ENCODE results near the gene IRF2BP1.
A peak's percentile ranks its signal among the peaks of the same experiment; 100 is the strongest.

Gene IRF2BP1

DNA sequence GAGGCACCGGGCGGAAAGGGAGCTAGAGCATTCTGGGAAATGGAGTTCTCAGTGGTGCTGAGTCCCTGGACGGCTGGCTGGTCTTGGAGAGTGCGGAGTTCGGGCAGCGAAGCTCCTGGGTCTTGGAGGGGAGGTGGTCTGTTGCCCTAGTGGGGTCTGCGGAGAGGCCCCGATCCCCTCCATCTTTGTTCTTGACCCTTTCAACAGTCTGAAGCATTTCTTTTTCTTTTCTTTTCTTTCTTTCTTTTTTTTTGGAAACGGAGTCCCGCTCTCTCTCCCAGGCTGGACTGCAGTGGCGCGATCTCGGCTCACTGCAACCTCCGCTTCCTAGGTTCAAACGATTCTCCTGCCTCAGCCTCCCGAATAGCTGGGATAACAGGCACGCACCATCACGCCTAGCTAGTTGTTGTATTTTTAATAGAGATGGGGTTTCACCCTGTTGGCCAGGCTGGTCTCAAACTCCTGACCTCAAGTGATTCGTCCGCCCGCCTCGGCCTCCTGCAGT is 22.6 kb downstream of the IRF2BP1 start:
- Histone ChIP-seq H3K36me3 (ENCODE audit: insufficient read depth, low read length) (peaks cover 17% of the 10 kb centered on the region), H3K27ac (no peak overlapping the region), H3K4me3 (peak overlapping the region; percentile 96), H3K9ac (ENCODE audit: insufficient read length) (peak overlapping the region; percentile 38), H3K9me3 (ENCODE audit: low read depth, low read length) (no peaks in the 10 kb centered on the region)
- TF ChIP-seq FOXP2 (optimal IDR thresholded peaks at IDR 0.05; ENCODE audit: control extremely low read depth, extremely low read length, insufficient read depth) (no peak), POLR2AphosphoS5 (IDR thresholded peaks at IDR 0.05; ENCODE audit: borderline replicate concordance, low read depth, low read length) (no peak), EZH2 (IDR thresholded peaks at IDR 0.05) (no peak)
- DNase-seq (ENCODE audit: low read depth, low spot score), result no peak

DNA sequence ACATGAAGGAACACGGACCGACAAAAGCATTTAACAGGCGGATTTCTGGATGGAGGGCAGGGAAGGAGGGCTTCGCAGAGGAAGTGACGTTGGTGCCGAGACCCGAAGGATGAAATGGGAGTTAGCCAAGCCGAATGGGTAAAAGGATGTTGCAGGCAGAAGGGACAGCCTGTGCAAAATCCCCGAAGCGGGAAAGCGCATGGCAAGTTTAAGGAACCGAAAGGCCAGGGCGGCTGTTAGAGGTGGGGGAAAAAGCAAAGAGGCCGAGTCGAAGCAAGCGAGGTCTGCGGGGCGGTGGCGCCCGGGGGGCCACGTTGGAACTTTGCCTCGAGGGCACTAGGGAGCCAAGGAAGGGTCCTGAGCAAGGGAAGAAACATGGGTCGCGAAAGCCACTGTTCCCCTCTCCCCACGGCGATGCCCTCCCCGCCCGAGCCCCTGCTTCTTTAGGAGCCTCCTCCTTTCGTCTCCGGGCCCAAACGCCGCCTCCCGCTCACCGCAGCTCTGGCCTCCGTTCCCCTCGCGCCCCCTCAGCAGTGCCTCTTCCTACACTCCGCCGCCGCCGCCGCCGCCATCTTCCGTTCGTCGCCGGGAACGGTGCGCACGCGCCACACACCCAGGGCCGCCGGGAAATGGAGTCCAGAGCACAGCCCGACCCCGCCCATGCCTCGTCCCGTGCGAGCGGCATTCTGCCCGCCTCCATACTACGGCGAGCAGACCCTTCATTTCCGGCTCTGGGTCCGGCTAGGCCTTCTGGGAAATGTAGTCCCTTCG is 23.2 kb downstream of the IRF2BP1 start, which contains the start of gene SYMPK:
Gene SYMPK (minus strand): TSS at position 584 of the 771 bp plus-strand sequence. CDS start 8,652 bp downstream, outside the sequence.
- peak; percentile 89 for DNase-seq (ENCODE audit: low read depth, low spot score)
- no peak for TF ChIP-seq EZH2 (IDR thresholded peaks at IDR 0.05)
- peak; percentile 79 for TF ChIP-seq POLR2AphosphoS5 (IDR thresholded peaks at IDR 0.05; ENCODE audit: borderline replicate concordance, low read depth, low read length)
- peak; percentile 54 for TF ChIP-seq FOXP2 (optimal IDR thresholded peaks at IDR 0.05; ENCODE audit: control extremely low read depth, extremely low read length, insufficient read depth)
- no peaks in the 10 kb centered on the region for H3K9me3 ChIP-seq (ENCODE audit: low read depth, low read length)
- peak within 1 kb of the TSS; percentile 96 for H3K4me3 ChIP-seq
- peak within 1 kb of the TSS; percentile 69 for H3K27ac ChIP-seq
- peak within 1 kb of the TSS; percentile 77 for H3K9ac ChIP-seq (ENCODE audit: insufficient read length)
- H3K36me3 ChIP-seq (ENCODE audit: insufficient read depth, low read length), result peaks cover 17% of the 10 kb centered on the region

GRCh38 chr19:45862271-45862563 is 23.7 kb downstream of the IRF2BP1 start:
- Histone ChIP-seq H3K9me3 (ENCODE audit: low read depth, low read length) (no peaks in the 10 kb centered on the region), H3K4me3 (peak overlapping the region; percentile 96), H3K27ac (peak overlapping the region; percentile 69), H3K36me3 (ENCODE audit: insufficient read depth, low read length) (peaks cover 17% of the 10 kb centered on the region), H3K9ac (ENCODE audit: insufficient read length) (peak overlapping the region; percentile 77)
- DNase-seq (ENCODE audit: low read depth, low spot score), result no peak
- TF ChIP-seq POLR2AphosphoS5 (IDR thresholded peaks at IDR 0.05; ENCODE audit: borderline replicate concordance, low read depth, low read length) (no peak), FOXP2 (optimal IDR thresholded peaks at IDR 0.05; ENCODE audit: control extremely low read depth, extremely low read length, insufficient read depth) (no peak), EZH2 (IDR thresholded peaks at IDR 0.05) (no peak)

DNA sequence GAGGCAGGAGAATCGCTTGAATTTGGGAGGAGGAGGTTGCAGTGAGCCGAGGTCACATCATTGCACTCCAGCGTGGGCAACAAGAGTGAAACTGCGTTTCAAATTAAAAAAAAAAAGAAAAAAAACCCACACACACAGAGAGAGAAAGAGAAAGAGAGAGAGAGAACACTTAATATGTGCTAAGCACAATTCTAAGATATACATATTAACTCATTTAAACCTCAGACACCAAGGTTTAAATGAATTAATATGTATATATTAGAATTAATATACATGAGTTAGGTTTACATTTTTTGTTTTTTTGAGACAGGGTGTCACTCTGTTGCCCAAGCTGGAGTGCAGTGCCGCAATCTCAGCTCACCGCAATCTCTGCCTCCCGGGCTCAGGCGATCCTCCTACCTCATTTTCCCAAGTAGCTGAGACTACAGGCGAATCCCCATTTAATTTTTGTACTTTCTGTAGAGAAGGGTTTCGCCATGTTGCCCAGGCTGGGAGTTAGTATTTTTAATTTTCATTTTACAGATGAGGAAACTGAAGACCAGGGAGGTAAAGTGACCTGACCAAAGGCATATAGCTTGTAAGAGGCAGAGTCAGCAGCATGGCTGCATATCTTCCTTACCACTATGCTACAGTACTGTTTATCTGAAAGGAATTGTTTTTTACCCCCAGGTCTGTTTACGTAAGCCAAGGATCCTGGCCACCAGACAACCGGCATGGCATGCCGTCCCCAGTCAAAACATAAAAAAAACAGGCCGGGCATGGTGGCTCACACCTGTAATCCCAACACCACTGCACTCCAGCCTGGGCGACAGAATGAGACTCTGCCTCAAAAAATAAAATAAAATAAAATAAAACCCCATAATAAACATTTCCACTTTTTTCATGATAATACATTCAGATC is 25.3 kb downstream of the IRF2BP1 start:
- TF ChIP-seq POLR2AphosphoS5 (IDR thresholded peaks at IDR 0.05; ENCODE audit: borderline replicate concordance, low read depth, low read length) (no peak), FOXP2 (optimal IDR thresholded peaks at IDR 0.05; ENCODE audit: control extremely low read depth, extremely low read length, insufficient read depth) (no peak), EZH2 (IDR thresholded peaks at IDR 0.05) (no peak)
- Histone ChIP-seq H3K36me3 (ENCODE audit: insufficient read depth, low read length) (peaks cover 17% of the 10 kb centered on the region), H3K4me3 (no peak overlapping the region), H3K9ac (ENCODE audit: insufficient read length) (no peak overlapping the region), H3K27ac (no peak overlapping the region), H3K9me3 (ENCODE audit: low read depth, low read length) (no peaks in the 10 kb centered on the region)
- DNase-seq (ENCODE audit: low read depth, low spot score), result no peak

DNA sequence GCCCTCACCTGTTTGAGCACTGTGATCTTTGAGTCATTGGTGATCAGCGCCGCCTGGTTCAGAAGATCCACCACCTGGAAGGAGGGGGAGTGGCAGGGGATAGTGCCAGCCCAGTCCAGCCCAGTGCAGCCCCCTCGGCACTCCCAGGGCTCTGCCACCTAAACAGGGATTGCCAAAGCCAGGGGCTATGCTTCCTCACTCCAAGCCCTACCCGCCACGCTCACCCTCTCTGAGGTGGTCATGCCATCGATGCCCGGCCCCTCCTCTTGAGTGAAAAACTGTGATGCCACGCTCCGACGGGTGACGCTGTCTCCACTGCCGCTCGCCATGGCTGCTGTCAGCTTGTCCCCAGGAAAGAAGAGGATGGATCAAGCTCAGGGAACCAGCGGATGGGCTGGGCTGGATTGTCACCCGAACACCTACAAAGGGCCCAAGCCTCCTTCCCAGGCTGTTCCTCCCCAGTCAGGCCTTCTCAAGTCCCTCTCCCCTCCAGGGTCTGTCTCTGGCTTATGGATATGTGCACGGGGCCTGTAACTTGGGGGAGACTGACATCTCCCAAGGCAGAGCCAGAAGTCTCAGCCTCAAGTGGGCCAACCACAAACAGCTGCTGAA is 31.7 kb downstream of the IRF2BP1 start:
- no peak overlapping the region for H3K27ac ChIP-seq
- DNase-seq (ENCODE audit: low read depth, low spot score), result no peak
- no peak overlapping the region for H3K9ac ChIP-seq (ENCODE audit: insufficient read length)
- TF ChIP-seq FOXP2 (optimal IDR thresholded peaks at IDR 0.05; ENCODE audit: control extremely low read depth, extremely low read length, insufficient read depth) (no peak), EZH2 (IDR thresholded peaks at IDR 0.05) (no peak), POLR2AphosphoS5 (IDR thresholded peaks at IDR 0.05; ENCODE audit: borderline replicate concordance, low read depth, low read length) (no peak)
- H3K4me3 ChIP-seq, result no peak overlapping the region
- no peaks in the 10 kb centered on the region for H3K9me3 ChIP-seq (ENCODE audit: low read depth, low read length)
- H3K36me3 ChIP-seq (ENCODE audit: insufficient read depth, low read length), result peaks cover 43% of the 10 kb centered on the region

DNA sequence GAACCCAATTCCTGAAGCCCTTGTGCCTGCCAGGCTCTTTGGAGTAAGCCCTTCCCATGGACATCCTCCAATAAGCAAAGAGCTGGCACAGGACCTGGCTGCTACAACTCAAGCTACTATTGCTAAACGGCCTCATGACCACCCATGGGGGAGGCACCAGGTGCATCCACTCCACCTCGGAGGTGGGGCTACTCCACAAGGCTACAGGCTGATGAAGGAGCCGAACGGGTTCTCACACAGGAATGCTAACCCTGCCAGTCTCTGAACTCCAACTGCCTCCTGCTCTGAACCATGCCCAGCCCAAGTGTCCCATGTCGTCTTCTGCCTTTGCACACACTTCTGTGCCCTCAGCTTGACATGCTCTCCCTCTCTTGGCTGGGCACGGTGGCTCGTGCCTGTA is 33.0 kb downstream of the IRF2BP1 start:
- H3K4me3 ChIP-seq, result no peak overlapping the region
- H3K27ac ChIP-seq, result no peak overlapping the region
- no peak for DNase-seq (ENCODE audit: low read depth, low spot score)
- TF ChIP-seq FOXP2 (optimal IDR thresholded peaks at IDR 0.05; ENCODE audit: control extremely low read depth, extremely low read length, insufficient read depth) (no peak), POLR2AphosphoS5 (IDR thresholded peaks at IDR 0.05; ENCODE audit: borderline replicate concordance, low read depth, low read length) (no peak), EZH2 (IDR thresholded peaks at IDR 0.05) (no peak)
- H3K36me3 ChIP-seq (ENCODE audit: insufficient read depth, low read length), result peaks cover 50% of the 10 kb centered on the region
- H3K9me3 ChIP-seq (ENCODE audit: low read depth, low read length), result no peaks in the 10 kb centered on the region
- H3K9ac ChIP-seq (ENCODE audit: insufficient read length), result no peak overlapping the region

DNA sequence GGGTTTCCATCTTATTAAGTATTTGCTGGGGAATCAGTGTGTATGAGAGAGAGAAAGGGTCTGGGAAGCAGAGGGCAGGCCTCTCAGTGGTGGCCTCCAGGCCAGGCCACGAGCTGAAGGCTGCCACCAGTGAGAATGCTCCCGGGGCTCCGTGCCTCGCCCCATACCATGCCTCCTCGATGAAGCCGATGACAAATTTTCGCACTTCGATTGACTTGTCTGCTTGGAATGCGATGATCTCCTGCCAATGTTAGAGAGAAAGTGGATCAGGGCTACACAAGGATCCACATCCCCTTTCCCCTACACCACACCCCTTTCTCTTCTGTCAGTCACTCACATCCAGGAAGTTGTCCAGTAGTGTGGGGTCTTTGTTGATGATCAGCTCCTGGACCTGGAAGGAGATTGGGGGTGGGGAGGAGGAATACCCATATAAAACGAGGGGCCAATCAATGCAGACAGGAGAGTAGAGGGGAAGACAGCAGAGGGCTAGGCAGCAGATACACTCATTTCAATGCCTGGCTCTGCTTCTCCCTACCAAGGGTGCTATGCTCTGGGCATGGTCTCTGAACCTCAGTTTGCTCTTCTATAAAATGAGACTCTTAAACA is 33.7 kb downstream of the IRF2BP1 start:
- DNase-seq (ENCODE audit: low read depth, low spot score), result no peak
- no peak overlapping the region for H3K4me3 ChIP-seq
- no peak overlapping the region for H3K27ac ChIP-seq
- H3K9ac ChIP-seq (ENCODE audit: insufficient read length), result no peak overlapping the region
- no peaks in the 10 kb centered on the region for H3K9me3 ChIP-seq (ENCODE audit: low read depth, low read length)
- no peak for TF ChIP-seq EZH2 (IDR thresholded peaks at IDR 0.05)
- peaks cover 57% of the 10 kb centered on the region for H3K36me3 ChIP-seq (ENCODE audit: insufficient read depth, low read length)

GRCh38 chr19:45848922-45849321 is 37.0 kb downstream of the IRF2BP1 start:
- Histone ChIP-seq H3K9ac (ENCODE audit: insufficient read length) (no peak overlapping the region), H3K4me3 (no peak overlapping the region), H3K36me3 (ENCODE audit: insufficient read depth, low read length) (peaks cover 78% of the 10 kb centered on the region), H3K27ac (no peak overlapping the region), H3K9me3 (ENCODE audit: low read depth, low read length) (no peaks in the 10 kb centered on the region)
- no peak for DNase-seq (ENCODE audit: low read depth, low spot score)
- TF ChIP-seq POLR2AphosphoS5 (IDR thresholded peaks at IDR 0.05; ENCODE audit: borderline replicate concordance, low read depth, low read length) (no peak), FOXP2 (optimal IDR thresholded peaks at IDR 0.05; ENCODE audit: control extremely low read depth, extremely low read length, insufficient read depth) (no peak), EZH2 (IDR thresholded peaks at IDR 0.05) (no peak)
